Activated naive CD8-positive, alpha-beta T cell treated with anti-CD3 and anti-CD28 coated beads, Interleukin-2, amount 10 ng/mL, durations not matched to agents 7 days and 5 days (primary cell): ENCODE measurements around the gene UVRAG. TPM values are rescaled to one million over a fixed set of nuclear protein-coding genes. Genes with fewer than 3 reads are reported as not detected.
"Not testable (repeated sequence)": the region's sequence is repeated elsewhere in the genome, so short reads cannot be mapped to it uniquely, and the experiment has no call there.

ENCODE experiments used
- ATAC-seq: fragments of 150-1000 bp; cut with Tn5 transposase; one replicate; pipeline ENCODE4 v1.10.0; 2021; ENCODE audit warnings: low read depth, moderate library complexity
- POLR2A ChIA-PET: fragments of 350-600 bp; sonication (Branson Sonifier 250); formaldehyde crosslinking; loops from one replicate; lab custom pipeline; 2021; ENCODE audit warnings: antibody characterized with exemption; lab: Charles Lee
- DNase-seq: peaks from one replicate; pipeline ENCODE4 v3.0.0; 2021
- H3K27ac Mint-ChIP-seq: one replicate; pipeline ENCODE4 v1.8.0; 2022; ENCODE audit warnings: mild to moderate bottlenecking, mixed read lengths
- H3K27me3 Mint-ChIP-seq: one replicate; pipeline ENCODE4 v1.8.0; 2022; ENCODE audit warnings: mild to moderate bottlenecking, moderate library complexity, mixed read lengths
- H3K36me3 Mint-ChIP-seq: one replicate; pipeline ENCODE4 v1.8.0; 2021; ENCODE audit warnings: mild to moderate bottlenecking, mixed read lengths
- H3K4me1 Mint-ChIP-seq: one replicate; pipeline ENCODE4 v1.8.0; 2021; ENCODE audit warnings: mixed read lengths
- H3K4me3 Mint-ChIP-seq: one replicate; pipeline ENCODE4 v1.8.0; 2022; ENCODE audit warnings: mild to moderate bottlenecking, moderate library complexity, mixed read lengths
- H3K9me3 Mint-ChIP-seq: one replicate; pipeline ENCODE4 v1.8.0; 2021; ENCODE audit warnings: mixed read lengths
- total RNA-seq, 2 experiments: library from RNA; stranded (reverse); gene quantifications; one replicate each; pipeline ENCODE4 v1.2.3, GENCODE V29; 2021

Gene UVRAG
- total RNA-seq, 2 experiments from 2014 or later: 22.3 to 22.6 TPM

- no peak for DNase-seq
- peaks cover 1% of the 10 kb centered on the region for H3K36me3 Mint-ChIP-seq
- H3K4me1 Mint-ChIP-seq: peaks cover 8% of the 10 kb centered on the region
- no peaks in the 10 kb centered on the region for H3K9me3 Mint-ChIP-seq
- no peak overlapping the region for H3K27ac Mint-ChIP-seq
- no peak for ATAC-seq
- H3K27me3 Mint-ChIP-seq: no peaks in the 10 kb centered on the region
- no peak overlapping the region for H3K4me3 Mint-ChIP-seq
- POLR2A ChIA-PET: no interaction called here
Observed at GRCh38 chr11:75869661-75870455, 54.8 kb downstream of the UVRAG start.

GRCh38 chr11:75872887-75873416 lies 57.9 kb downstream of the UVRAG start:
- H3K27ac Mint-ChIP-seq: no peak overlapping the region
- peaks cover 7% of the 10 kb centered on the region for H3K4me1 Mint-ChIP-seq
- no peaks in the 10 kb centered on the region for H3K36me3 Mint-ChIP-seq
- H3K4me3 Mint-ChIP-seq: no peak overlapping the region
- H3K9me3 Mint-ChIP-seq: no peaks in the 10 kb centered on the region
- POLR2A ChIA-PET: no interaction called here
- DNase-seq: no peak
- ATAC-seq: no peak
- H3K27me3 Mint-ChIP-seq: no peaks in the 10 kb centered on the region

GRCh38 chr11:75873417-75874221 lies 58.6 kb downstream of the UVRAG start:
- H3K27me3 Mint-ChIP-seq: no peaks in the 10 kb centered on the region
- no peaks in the 10 kb centered on the region for H3K36me3 Mint-ChIP-seq
- H3K4me3 Mint-ChIP-seq: no peak overlapping the region
- DNase-seq (no peak), ATAC-seq (no peak)
- no peaks in the 10 kb centered on the region for H3K9me3 Mint-ChIP-seq
- peaks cover 7% of the 10 kb centered on the region for H3K4me1 Mint-ChIP-seq
- no peak overlapping the region for H3K27ac Mint-ChIP-seq
- POLR2A ChIA-PET: interaction anchor here (0.6 kb wide), 1 partner anchor 67 kb away, joined by 3 read pairs; no protein-coding TSS in a partner anchor

- Mint-ChIP-seq H3K27ac (no peak overlapping the region), H3K9me3 (no peaks in the 10 kb centered on the region), H3K4me1 (peaks cover 7% of the 10 kb centered on the region), H3K36me3 (peaks cover under 1% of the 10 kb centered on the region), H3K27me3 (no peaks in the 10 kb centered on the region), H3K4me3 (no peak overlapping the region)
- ATAC-seq (no peak), DNase-seq (no peak)
- POLR2A ChIA-PET: no interaction called here
Observed at GRCh38 chr11:75874684-75875341, 59.8 kb downstream of the UVRAG start.

GRCh38 chr11:75877327-75877726 lies 62.3 kb downstream of the UVRAG start:
- POLR2A ChIA-PET, H3K27me3 Mint-ChIP-seq, H3K27ac Mint-ChIP-seq, H3K4me3 Mint-ChIP-seq, ATAC-seq, H3K4me1 Mint-ChIP-seq, H3K36me3 Mint-ChIP-seq, H3K9me3 Mint-ChIP-seq, DNase-seq: not testable (repeated sequence)

- H3K36me3 Mint-ChIP-seq, POLR2A ChIA-PET, H3K27ac Mint-ChIP-seq, H3K4me3 Mint-ChIP-seq, DNase-seq, ATAC-seq, H3K9me3 Mint-ChIP-seq, H3K27me3 Mint-ChIP-seq, H3K4me1 Mint-ChIP-seq: not testable (repeated sequence)
Observed at GRCh38 chr11:75877931-75878330, 62.9 kb downstream of the UVRAG start.

GRCh38 chr11:75878933-75879332 lies 63.9 kb downstream of the UVRAG start:
- peaks cover 1% of the 10 kb centered on the region for H3K4me1 Mint-ChIP-seq
- H3K36me3 Mint-ChIP-seq: peaks cover 6% of the 10 kb centered on the region
- H3K9me3 Mint-ChIP-seq: no peaks in the 10 kb centered on the region
- no peak overlapping the region for H3K4me3 Mint-ChIP-seq
- no peak overlapping the region for H3K27ac Mint-ChIP-seq
- no peak for DNase-seq
- H3K27me3 Mint-ChIP-seq: no peaks in the 10 kb centered on the region
- ATAC-seq: no peak
- POLR2A ChIA-PET: no interaction called here

- ATAC-seq: no peak
- DNase-seq: no peak
- no peaks in the 10 kb centered on the region for H3K9me3 Mint-ChIP-seq
- no peaks in the 10 kb centered on the region for H3K4me1 Mint-ChIP-seq
- peaks cover 9% of the 10 kb centered on the region for H3K36me3 Mint-ChIP-seq
- no peak overlapping the region for H3K4me3 Mint-ChIP-seq
- H3K27ac Mint-ChIP-seq: no peak overlapping the region
- POLR2A ChIA-PET: no interaction called here
- no peaks in the 10 kb centered on the region for H3K27me3 Mint-ChIP-seq
Observed at GRCh38 chr11:75879737-75880136, 64.7 kb downstream of the UVRAG start.

- H3K36me3 Mint-ChIP-seq, H3K4me3 Mint-ChIP-seq, H3K9me3 Mint-ChIP-seq, H3K4me1 Mint-ChIP-seq, POLR2A ChIA-PET, ATAC-seq, H3K27ac Mint-ChIP-seq, H3K27me3 Mint-ChIP-seq, DNase-seq: not testable (repeated sequence)
Observed at GRCh38 chr11:75880343-75880742, 65.3 kb downstream of the UVRAG start.

- Mint-ChIP-seq H3K36me3 (peaks cover 9% of the 10 kb centered on the region), H3K4me1 (no peaks in the 10 kb centered on the region), H3K9me3 (no peaks in the 10 kb centered on the region), H3K27ac (no peak overlapping the region), H3K27me3 (no peaks in the 10 kb centered on the region), H3K4me3 (no peak overlapping the region)
- POLR2A ChIA-PET: no interaction called here
- no peak for ATAC-seq
- DNase-seq: no peak
Observed at GRCh38 chr11:75884321-75884720, 69.3 kb downstream of the UVRAG start.

- Mint-ChIP-seq H3K4me1 (peaks cover 7% of the 10 kb centered on the region), H3K27ac (no peak overlapping the region), H3K36me3 (peaks cover 8% of the 10 kb centered on the region), H3K4me3 (no peak overlapping the region), H3K27me3 (no peaks in the 10 kb centered on the region), H3K9me3 (no peaks in the 10 kb centered on the region)
- POLR2A ChIA-PET: no interaction called here
- DNase-seq (no peak), ATAC-seq (no peak)
Observed at GRCh38 chr11:75888416-75888815, 73.4 kb downstream of the UVRAG start.

GRCh38 chr11:75891947-75892739 lies 77.1 kb downstream of the UVRAG start:
- ATAC-seq (no peak), DNase-seq (no peak)
- no peaks in the 10 kb centered on the region for H3K27me3 Mint-ChIP-seq
- peaks cover 3% of the 10 kb centered on the region for H3K36me3 Mint-ChIP-seq
- H3K4me3 Mint-ChIP-seq: no peak overlapping the region
- no peaks in the 10 kb centered on the region for H3K9me3 Mint-ChIP-seq
- H3K4me1 Mint-ChIP-seq: peaks cover 7% of the 10 kb centered on the region
- H3K27ac Mint-ChIP-seq: no peak overlapping the region
- POLR2A ChIA-PET: no interaction called here

GRCh38 chr11:75893251-75893650 lies 78.2 kb downstream of the UVRAG start:
- Mint-ChIP-seq H3K9me3 (no peaks in the 10 kb centered on the region), H3K27me3 (no peaks in the 10 kb centered on the region), H3K36me3 (peaks cover 3% of the 10 kb centered on the region), H3K4me1 (peaks cover 8% of the 10 kb centered on the region), H3K27ac (no peak overlapping the region), H3K4me3 (no peak overlapping the region)
- ATAC-seq: no peak
- DNase-seq: no peak
- POLR2A ChIA-PET: interaction anchor here (0.7 kb wide), 1 partner anchor 161 kb away, joined by 5 read pairs; no protein-coding TSS in a partner anchor
